HEK293 (cell line): Measurements from ENCODE around the gene SFXN3.

Experiments used
- CTCF ChIA-PET: fragments of 350-600 bp; formaldehyde crosslinking; extraction: SDS; loops from one replicate; lab custom pipeline; 2021; ENCODE audit warnings: antibody characterized with exemption; lab: Yijun Ruan, JAX
- POLR2A ChIA-PET: fragments of 300-600 bp; formaldehyde crosslinking; extraction: SDS; loops from one replicate; lab custom pipeline; 2020; ENCODE audit warnings: antibody characterized with exemption, inconsistent platforms; lab: Yijun Ruan, JAX
- H3K27ac ChIP-seq: fragments of 200-500 bp; sonication (Bioruptor generic); 2 replicates; pipeline ENCODE4 v1.5.1; 2014; ENCODE audit warnings: low read depth, low read length, control low read depth, inconsistent platforms; ENCODE audit errors: extremely low read depth
- H3K36me3 ChIP-seq, 2 experiments: fragments of 200-500 bp in 1 of 2; sonication (Bioruptor generic) in 1 of 2; 1 replicate in 1 of 2; 2 replicates in 1 of 2; pipeline ENCODE4 v1.5.1; 2014 to 2017; ENCODE audit warnings: inconsistent platforms in 2 of 2, low read length in 2 of 2; ENCODE audit not compliant: control insufficient read depth in 2 of 2, insufficient read depth in 1 of 2
- H3K4me1 ChIP-seq: fragments of 200-500 bp; sonication (Bioruptor generic); 2 replicates; pipeline ENCODE4 v1.5.1; 2014; ENCODE audit warnings: mild to moderate bottlenecking, low read length, inconsistent platforms; ENCODE audit not compliant: control insufficient read depth, insufficient read depth
- H3K4me3 ChIP-seq: 2 replicates; pipeline ENCODE4 v1.5.1; 2011; ENCODE audit warnings: low read depth, mild to moderate bottlenecking, control low read depth, low read length, moderate library complexity
- H3K9me3 ChIP-seq: fragments of 200-500 bp; sonication (Bioruptor generic); 2 replicates; pipeline ENCODE4 v1.5.1; 2014; ENCODE audit warnings: low read depth, low read length, inconsistent platforms; ENCODE audit not compliant: control insufficient read depth, insufficient read depth
- KLF1 ChIP-seq: fragments of 450-650 bp; formaldehyde crosslinking; IDR thresholded peaks from 2 replicates; pipeline ENCODE4 v1.5.1; 2016; ENCODE audit warnings: missing biosample characterization, missing genetic modification characterization
- SCRT2 ChIP-seq: fragments of 450-650 bp; formaldehyde crosslinking; IDR thresholded peaks from 2 replicates; pipeline ENCODE4 v1.5.1; 2016; ENCODE audit warnings: missing biosample characterization, missing genetic modification characterization
- ZNF777 ChIP-seq: fragments of 450-650 bp; formaldehyde crosslinking; IDR thresholded peaks from 2 replicates; pipeline ENCODE4 v1.5.1; 2017; ENCODE audit warnings: missing biosample characterization, missing genetic modification characterization, borderline replicate concordance

The SFXN3 gene

DNA sequence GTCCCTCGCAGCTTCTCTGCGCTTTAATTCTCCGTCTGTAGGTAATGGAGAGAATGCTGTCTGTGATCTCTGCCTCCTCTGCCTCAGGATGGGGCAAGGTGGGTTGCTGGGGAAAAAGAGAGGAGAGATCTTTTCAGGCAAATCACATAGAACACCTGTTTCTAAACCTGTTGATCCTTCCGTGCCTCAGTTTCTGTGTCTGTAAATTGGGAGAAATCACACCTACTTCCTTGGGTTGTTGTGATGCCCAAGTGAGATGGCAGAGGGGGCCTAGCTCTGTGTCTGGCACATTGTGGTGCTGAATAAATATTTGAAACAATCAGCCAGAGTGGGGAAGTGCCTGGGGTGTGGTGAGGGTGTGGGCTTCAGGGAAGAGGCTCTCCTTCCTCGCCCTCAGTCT lies 59.6 kb downstream of the SFXN3 start:
- no peaks in the 10 kb centered on the region for H3K36me3 ChIP-seq
- peak; percentile 92 for TF ChIP-seq SCRT2 (tag by site-specific recombination)
- peak; percentile 72 for TF ChIP-seq KLF1 (tag by site-specific recombination)
- no peak for TF ChIP-seq ZNF777 (tag by site-specific recombination)
- CTCF ChIA-PET, result interaction anchor here (0.7 to 16.6 kb wide), 3 partner anchors 8 to 260 kb away, joined by 3 to 506 read pairs (median 3); partner anchors contain the start of gene TLX1
- H3K4me1 ChIP-seq, result no peaks in the 10 kb centered on the region
- H3K4me3 ChIP-seq, result no peak overlapping the region
- POLR2A ChIA-PET, result no interaction called here
- no peak overlapping the region for H3K27ac ChIP-seq
- no peaks in the 10 kb centered on the region for H3K9me3 ChIP-seq
